Measurements from ENCODE around the gene LDAH.
"Not testable (repeated sequence)": the region's sequence is repeated elsewhere in the genome, so short reads cannot be mapped to it uniquely, and the experiment has no call there.

The LDAH gene

GRCh38 chr2:20717641-20718040, 105.3 kb downstream of the LDAH start:
- no peak for DNase-seq

- DNase-seq: not testable (repeated sequence)
Measured at GRCh38 chr2:20716164-20716563, 106.7 kb downstream of the LDAH start.

- DNase-seq: not testable (repeated sequence)
Measured at GRCh38 chr2:20714412-20714811, 108.5 kb downstream of the LDAH start.

DNA sequence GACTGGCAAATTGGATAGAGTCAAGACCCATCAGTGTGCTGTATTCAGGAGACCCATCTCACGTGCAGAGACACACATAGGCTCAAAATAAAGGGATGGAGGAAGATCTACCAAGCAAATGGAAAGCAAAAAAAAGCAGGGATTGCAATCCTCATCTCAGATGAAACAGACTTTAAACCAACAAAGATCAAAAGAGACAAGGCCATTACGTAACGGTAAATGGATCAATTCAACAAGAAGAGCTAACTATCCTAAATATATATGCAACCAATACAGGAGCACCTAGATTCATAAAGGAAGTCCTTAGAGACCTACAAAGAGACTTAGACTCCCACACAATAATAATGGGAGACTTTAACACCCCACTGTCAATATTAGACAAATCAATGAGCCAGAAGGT, 109.3 kb downstream of the LDAH start:
- DNase-seq: not testable (repeated sequence)

- DNase-seq: not testable (repeated sequence)
Measured at GRCh38 chr2:20711641-20712040, 111.3 kb downstream of the LDAH start.

DNA sequence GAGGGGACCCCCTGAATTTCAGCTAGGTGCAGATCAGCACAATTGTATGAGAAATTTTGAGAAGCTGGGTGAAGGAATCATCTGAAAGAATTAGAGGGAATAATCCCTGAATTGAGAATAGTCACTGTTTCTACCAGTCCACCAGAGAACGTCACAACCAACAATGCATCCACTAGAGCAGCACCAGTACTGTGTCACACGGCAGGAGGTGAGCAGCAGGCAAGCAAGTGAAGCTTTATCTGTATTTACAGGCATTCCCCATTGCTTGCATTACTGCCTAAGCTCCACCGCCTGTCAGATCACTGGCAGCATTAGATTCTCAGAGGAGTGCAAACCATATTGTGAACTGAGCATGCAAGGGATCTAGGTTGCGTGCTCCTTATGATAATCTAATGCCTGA, 115.3 kb downstream of the LDAH start:
- DNase-seq: no peak

DNA sequence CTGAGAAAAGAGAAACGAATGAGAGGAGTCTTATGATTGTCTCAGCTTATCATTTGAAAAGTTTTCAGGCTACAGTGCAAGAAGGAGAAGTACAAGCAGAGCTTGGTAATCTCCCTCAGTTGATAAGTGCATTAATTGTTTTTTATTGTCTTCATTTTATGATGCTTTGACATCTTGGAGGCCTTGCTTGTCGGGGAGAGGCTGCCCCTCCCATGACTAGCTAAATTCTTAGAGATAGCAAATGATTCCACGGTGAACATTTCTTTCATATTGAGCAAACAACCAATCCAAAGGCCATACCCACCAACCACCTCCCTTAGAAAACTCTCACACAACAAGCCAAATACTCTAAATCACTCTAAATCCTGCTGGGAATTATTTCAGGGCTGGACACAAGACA, 116.1 kb downstream of the LDAH start:
- no peak for DNase-seq

- DNase-seq: no peak
Measured at GRCh38 chr2:20706217-20706616, 116.7 kb downstream of the LDAH start.

- no peak for DNase-seq
Measured at GRCh38 chr2:20704886-20705285, 118.0 kb downstream of the LDAH start.

DNA sequence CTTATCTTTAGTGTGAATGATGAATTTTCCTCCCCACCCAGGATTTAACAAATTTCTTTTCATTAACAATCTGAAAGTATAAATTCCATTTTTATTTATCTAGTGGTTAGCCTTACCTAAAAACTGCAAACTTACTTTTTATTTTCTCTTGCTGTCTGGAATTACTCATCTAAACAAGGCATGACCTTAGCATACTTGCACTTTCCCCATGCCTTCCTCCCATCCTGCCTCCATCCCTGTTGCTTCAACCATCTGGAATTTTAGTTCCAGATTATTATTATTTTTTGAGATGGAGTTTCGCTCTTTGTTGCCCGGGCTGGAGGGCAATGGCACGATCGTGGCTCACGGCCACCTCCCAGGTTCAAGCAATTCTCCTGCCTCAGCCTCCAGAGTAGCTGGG, 120.3 kb downstream of the LDAH start:
- DNase-seq: no peak

DNA sequence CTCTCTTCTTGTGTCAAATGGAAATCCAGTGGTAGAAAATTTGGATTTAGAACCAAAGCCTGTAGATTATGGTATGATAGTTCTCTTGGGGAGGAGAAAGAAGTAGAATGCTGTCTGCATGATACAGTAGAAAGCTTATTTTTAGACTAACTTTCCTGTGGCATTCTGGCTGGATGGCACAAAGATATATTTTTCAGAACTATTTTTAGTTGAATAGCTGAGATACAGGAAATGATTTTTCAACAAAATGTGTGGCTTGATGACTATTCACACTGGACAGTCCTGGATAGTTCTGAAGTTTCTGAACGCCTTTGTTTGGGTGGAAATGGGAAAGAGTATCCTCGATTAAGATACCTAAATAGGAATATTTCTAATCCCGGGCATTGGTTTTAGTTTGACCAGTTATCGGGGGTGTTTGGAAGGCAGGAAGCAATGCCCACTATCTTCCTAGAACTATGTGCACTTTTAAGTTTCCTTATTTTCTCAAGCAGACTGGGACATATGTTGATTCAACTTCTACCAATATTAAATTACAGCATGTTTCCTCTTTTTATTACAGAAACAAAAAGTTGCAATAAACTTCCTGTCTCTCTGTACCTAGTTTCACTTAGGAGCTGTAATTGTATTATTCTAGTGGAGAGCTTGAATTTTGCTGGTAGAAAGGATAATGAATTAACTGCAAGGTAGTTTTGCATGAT, 123.8 kb downstream of the LDAH start:
- no peak for DNase-seq

GRCh38 chr2:20697322-20697934, 125.5 kb downstream of the LDAH start:
- DNase-seq: no peak

GRCh38 chr2:20696366-20696765, 126.5 kb downstream of the LDAH start:
- DNase-seq: no peak

DNA sequence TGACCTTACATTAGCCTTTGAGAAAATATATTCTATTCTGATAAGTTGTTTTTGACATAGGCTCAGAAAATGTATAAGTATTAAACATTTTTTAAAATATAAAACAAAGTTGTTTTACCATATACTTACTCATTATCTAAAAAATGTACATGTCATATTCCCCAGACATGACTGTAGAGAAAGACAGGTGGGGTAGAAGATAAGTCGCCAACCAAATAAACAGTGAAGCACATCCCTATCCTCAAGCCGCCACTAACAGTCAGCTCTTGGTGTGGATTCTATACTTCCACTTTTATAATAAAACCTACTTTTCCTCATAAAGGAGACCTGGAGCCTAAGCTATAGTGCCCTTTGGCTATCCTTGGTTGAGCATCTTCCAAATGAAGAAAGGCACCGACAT, 129.6 kb downstream of the LDAH start:
- no peak for DNase-seq

DNA sequence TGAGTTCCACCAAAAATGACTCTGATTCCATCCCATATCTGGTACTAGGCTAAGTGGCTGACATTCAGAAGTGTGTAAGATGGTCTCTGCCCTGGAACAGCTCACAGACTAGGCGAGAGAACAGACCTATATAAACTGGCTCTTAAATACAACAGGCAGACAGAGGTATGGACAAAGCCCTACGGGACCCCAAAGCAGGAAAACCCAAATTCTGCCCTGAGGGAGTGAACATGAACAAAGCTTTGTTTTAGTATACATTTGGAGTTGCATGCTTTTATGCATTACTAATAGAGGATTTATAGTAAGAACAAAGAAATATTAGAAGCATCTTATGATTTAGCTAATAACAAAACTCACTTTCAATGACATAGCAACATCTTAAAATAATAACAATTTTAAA, 130.8 kb downstream of the LDAH start:
- DNase-seq: no peak

GRCh38 chr2:20691076-20691734, 131.7 kb downstream of the LDAH start:
- DNase-seq: no peak

GRCh38 chr2:20689428-20690264, 133.3 kb downstream of the LDAH start:
- DNase-seq: no peak

DNA sequence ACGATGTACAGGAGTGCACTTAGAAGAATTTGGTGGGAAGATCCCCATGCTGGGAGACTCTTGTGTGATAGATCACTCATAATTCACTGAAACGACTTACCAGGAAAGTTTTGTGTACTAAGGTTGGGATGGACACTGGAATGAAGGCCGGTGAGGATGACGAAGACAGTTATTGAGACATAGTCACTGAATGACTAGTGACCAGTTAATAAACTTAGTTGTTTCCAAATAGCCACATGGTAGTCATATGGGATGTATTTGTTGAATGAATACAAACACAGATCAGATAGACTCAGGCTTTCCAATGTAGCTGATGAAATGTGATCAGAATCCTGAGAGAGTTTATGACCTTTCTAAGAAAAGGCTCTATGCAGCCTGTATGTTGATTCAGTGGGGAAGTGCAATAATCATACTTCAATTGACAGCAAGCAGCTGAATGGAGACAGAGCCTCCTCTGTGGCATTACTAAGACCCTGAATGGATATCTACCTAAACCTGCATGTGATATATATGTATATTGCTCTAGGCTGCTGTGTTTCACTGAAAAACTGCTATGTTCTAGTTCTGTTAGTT, 135.6 kb downstream of the LDAH start:
- no peak for DNase-seq

DNA sequence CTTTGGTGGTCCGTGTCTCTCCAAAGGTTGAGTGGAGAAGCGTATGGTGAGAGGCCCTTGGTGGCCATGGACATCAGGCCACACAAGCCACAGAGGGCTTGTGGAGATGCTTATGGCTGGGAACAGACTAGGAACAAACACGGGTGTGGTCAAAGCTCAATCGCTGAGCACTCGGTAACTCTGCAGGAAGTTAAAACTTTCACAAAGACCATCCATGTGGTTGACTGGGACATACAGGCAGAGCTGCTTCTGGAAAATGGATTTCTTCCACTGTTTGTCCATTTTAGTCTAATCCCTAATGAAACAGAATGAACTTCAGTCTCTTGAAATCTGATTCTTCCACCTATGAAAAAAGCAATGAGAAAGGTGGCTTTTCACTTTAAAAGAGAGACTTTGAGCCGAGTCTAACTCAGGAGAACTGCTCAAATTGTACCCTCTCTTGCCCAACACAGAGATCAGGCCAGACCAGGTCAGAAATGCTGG, 138.3 kb downstream of the LDAH start:
- no peak for DNase-seq

- no peak for DNase-seq
Measured at GRCh38 chr2:20682167-20682920, 140.6 kb downstream of the LDAH start.

DNA sequence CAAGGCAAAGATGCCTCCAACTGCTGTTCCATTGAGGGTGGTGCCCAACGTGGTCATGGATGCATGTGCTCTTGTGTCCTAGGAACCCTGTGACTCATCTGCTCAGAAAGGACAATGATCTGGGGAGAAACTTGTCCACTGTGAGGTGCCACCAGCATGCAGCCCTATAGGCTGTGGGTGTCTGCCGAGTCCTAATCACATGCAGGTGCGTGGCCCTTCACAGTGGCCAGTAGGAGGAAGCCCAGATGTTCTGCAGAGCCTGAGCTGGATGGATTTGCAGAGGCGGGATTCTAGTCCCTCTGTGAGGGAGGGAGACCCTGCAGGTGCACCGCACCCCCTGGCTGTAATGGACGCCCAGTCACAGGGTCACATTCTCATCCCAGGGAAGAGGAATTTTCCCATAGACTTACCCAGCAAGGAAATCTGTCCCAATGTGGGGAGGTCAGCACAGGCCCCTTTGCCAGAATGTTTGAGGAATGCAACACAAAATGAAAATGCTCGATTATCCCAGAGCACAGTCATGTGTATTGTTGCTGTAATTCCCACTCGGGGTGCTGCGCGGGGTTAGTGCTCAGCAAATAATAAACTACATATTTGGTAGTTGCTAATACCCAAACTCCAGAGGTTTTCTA, 142.0 kb downstream of the LDAH start:
- no peak for DNase-seq

DNA sequence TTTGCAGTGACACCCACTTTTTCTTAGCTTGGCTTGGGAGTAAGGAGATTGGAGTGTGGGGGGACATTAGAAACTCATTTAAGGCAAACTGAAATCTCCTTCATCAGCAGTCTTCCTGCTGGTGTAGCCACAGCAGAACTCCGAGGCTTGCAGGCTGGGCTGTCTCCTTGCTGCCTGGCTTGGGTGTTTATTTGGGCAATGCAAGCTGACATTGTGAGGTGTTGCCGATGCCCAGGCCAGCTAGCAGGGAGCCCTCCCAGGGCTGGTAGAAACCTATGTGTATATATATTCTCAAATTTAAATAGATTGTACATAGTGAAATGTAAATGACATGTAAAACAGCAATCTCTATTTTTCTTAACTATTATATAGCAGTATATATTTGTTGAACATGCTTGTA, 144.1 kb downstream of the LDAH start:
- DNase-seq: no peak
